ENCODE data around the gene MYOCD.
"Not testable (repeated sequence)": the region's sequence is repeated elsewhere in the genome, so short reads cannot be mapped to it uniquely, and the experiment has no call there.

Gene MYOCD, protein sequence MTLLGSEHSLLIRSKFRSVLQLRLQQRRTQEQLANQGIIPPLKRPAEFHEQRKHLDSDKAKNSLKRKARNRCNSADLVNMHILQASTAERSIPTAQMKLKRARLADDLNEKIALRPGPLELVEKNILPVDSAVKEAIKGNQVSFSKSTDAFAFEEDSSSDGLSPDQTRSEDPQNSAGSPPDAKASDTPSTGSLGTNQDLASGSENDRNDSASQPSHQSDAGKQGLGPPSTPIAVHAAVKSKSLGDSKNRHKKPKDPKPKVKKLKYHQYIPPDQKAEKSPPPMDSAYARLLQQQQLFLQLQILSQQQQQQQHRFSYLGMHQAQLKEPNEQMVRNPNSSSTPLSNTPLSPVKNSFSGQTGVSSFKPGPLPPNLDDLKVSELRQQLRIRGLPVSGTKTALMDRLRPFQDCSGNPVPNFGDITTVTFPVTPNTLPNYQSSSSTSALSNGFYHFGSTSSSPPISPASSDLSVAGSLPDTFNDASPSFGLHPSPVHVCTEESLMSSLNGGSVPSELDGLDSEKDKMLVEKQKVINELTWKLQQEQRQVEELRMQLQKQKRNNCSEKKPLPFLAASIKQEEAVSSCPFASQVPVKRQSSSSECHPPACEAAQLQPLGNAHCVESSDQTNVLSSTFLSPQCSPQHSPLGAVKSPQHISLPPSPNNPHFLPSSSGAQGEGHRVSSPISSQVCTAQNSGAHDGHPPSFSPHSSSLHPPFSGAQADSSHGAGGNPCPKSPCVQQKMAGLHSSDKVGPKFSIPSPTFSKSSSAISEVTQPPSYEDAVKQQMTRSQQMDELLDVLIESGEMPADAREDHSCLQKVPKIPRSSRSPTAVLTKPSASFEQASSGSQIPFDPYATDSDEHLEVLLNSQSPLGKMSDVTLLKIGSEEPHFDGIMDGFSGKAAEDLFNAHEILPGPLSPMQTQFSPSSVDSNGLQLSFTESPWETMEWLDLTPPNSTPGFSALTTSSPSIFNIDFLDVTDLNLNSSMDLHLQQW

GRCh38 chr17:12665263-12666210 is at the start of gene MYOCD:
Gene MYOCD, plus strand, starts transcription at chr17:12665890. Its CDS starts 299 bp downstream, at chr17:12666189.
- DNase-seq (ENCODE audit: low read depth in 2 of 2), result no peak

DNA sequence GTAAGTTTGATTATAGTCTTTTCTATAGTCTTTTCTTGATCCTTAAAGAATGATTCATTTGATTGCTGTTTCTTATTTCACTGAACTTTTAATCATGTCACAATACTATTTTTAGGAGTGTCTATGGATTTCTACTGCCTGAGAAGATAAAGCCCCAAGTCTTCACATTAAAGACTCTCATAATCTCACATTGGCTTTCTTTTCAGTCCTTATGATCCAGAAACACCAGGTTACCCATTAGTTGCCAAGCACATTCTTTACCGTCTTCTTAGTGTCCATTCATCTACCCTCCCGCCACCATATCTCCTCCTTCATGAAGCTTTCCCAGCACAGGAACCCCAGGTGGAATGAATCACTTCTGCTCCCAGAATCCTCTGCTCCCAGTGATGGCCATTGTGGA is 49.5 kb upstream of the MYOCD start:
- DNase-seq (ENCODE audit: low read depth in 2 of 2), result no peak

DNA sequence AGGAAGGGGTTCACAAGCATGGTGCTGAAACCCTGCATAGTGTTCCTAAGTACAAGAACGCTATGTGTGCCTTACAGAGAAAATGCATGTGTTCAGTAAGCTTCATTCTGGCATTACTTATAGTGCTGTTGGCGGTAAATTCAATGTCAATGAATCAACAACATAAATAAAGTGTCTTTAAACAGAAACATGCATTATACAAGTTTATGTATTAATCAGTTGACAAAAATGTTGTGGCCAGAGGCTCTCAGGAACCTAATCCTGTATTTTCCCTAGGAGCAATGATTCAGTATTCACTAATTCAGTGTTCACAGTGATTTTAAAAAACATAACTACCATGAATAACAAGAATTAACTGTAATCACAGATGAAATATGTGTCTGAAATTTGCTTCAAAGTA is 47.1 kb upstream of the MYOCD start:
- DNase-seq (ENCODE audit: low read depth in 2 of 2), result no peak

DNA sequence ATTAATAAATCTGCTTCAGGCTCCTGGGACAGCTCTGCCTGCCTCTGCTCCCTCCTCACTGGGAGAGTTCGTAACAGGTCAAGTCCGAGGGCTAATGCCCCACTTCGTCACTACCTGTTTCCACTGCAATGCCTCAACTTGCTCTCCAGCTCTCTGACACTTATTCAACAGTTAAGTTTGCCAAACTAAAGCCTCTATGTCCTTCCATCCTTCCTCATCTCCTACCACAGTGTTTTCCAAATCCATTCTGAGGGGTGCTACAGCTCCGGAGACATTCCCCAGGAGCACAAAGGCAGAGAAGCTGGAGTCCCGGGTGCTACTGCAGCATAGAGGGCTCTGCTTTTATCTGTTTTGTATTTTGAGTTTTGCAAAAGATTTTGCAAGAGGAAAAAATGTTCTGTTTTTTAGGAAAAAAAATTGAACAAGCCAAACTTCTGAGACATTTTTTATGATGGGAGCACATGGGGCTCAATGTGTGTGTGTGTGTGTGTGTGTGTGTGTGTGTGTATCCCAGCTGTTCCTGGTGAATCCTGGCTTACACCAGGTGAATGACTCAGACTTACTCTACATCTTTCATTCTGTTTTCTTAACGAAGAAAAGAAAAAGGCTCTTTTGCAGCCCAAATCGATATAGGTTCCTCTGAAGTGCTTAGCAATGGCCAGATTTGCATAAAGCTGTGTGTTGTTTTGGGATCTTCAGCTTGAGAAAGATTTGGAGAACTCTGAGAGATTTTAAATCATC is 46.1 kb upstream of the MYOCD start:
- DNase-seq (ENCODE audit: low read depth in 2 of 2), result no peak

DNA sequence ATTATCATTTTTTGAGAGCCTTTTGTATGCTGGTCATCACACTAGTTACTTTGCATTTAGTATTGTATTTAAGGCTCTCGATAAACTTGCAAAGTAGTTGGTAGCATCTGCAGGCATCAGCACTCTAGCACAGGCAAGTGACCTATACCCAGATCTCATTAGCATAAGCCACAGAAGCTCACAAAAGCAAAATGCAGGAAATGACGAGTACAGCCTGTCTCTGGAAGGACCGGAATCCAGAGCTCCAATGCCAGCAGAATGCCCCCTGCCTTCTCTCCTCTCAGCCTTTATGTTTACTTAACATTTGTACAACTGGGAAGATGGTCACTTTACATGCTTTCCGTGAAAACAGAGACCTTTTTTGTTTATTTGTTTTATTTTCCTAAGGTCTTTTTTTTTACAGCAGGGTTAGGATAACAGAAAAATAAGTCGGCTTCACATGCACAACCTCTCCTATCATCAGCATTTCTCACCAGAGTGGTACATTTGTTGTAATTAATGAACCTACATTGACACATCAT is 45.4 kb upstream of the MYOCD start:
- DNase-seq (ENCODE audit: low read depth in 2 of 2), result no peak

DNA sequence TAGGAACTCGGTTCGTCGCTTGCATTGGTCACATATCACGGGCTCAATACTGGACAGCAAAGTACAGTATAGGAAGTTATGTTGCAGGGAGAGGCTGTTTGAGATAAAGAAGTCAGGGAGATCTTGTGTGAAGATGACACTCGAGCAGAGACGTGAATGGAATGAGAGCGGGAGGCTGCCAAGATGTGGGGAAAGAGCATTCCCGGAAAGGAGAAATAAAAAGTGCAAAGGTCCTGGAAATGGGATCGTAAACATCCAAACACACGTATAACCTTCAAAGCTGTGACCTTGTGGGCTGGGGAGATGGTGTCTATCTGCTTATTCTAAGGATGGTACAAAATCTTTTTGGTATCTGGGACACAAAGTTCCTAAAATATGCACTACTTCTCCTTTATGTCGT is 43.0 kb upstream of the MYOCD start:
- DNase-seq (ENCODE audit: low read depth in 2 of 2), result no peak

GRCh38 chr17:12623220-12623848 is 42.4 kb upstream of the MYOCD start:
- DNase-seq (ENCODE audit: low read depth in 2 of 2), result no peak

DNA sequence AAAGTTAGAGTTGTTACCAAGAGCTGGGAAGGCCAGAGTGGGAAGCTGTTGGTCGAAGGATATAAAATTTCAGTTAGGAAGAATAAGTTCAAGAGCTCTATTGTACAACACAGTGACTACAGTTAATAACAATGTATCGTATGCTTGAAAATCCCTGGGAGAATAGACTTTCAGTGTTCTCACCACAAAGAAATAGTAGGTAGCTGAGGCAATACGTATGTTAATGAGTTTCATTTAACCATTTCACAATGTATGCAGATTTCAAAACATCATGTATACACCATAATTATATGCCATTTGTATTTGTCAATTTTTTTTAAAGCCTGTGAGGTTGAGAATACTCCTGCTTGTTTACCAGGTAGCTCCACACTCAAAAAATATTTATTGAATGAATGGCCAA is 41.5 kb upstream of the MYOCD start:
- no peak for DNase-seq (ENCODE audit: low read depth in 2 of 2)

- no peak for DNase-seq (ENCODE audit: low read depth in 2 of 2)
These were observed 40.6 kb upstream of the MYOCD start for GRCh38 chr17:12625092-12625491.

DNA sequence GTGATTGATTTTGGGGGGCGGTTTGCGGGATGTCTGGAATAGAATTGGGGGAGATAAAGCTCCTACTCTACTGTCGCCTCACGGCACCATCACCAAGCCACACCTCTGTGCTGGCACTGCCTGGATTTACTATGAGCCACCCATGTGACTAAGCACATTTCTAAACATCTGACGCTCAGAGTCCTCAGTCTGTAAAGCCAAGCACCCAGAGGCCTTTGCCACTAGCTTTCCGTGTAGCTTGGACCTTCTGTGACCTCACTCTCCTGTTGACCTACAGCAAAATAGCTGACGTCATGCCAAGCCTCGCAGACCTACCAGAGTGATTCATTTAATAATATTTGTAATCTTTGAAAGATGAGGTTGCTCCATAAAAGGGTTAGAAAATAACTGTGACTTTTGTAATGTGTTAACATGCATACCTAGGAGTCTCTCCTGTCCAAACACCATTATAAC is 38.5 kb upstream of the MYOCD start:
- no peak for DNase-seq (ENCODE audit: low read depth in 2 of 2)

GRCh38 chr17:12627781-12628451 is 37.8 kb upstream of the MYOCD start:
- no peak for DNase-seq (ENCODE audit: low read depth in 2 of 2)

DNA sequence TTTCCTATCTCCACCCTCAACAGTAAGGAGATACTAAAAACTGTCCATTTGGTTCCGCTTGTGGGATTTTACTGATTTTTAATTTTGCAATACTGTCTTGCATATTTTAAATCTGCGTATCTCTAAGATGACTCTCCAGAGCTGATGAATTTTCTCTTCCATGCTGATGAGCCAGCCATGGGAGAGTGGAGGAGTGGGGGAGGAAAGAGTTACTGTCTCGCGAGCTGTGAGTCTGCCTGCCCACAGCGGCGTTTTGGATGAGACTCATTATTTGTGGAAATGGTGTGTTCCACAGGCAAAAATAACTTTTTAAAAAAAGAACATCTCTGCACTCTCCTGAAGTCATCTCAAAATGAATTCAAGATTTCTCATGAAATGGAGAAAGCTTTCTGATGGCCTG is 34.6 kb upstream of the MYOCD start:
- no peak for DNase-seq (ENCODE audit: low read depth in 2 of 2)

DNA sequence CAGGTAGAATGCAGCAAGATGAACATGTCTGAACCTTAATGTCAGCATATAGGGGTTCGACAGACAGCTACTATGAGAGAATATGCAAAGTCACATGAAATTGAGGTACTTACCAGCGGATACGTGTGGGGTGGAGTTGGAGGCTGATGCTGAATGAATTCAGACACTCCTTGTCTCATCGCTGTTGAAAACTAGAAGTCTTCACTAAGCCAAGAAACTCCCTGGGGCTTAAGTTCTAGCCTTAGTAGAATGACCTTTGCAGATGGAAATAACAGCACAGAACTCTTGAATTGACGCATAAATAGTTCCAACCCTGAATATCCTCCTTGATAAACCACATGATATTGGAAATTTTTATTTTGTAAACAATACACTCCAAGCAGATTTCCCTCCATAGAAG is 32.9 kb upstream of the MYOCD start:
- no peak for DNase-seq (ENCODE audit: low read depth in 2 of 2)

DNA sequence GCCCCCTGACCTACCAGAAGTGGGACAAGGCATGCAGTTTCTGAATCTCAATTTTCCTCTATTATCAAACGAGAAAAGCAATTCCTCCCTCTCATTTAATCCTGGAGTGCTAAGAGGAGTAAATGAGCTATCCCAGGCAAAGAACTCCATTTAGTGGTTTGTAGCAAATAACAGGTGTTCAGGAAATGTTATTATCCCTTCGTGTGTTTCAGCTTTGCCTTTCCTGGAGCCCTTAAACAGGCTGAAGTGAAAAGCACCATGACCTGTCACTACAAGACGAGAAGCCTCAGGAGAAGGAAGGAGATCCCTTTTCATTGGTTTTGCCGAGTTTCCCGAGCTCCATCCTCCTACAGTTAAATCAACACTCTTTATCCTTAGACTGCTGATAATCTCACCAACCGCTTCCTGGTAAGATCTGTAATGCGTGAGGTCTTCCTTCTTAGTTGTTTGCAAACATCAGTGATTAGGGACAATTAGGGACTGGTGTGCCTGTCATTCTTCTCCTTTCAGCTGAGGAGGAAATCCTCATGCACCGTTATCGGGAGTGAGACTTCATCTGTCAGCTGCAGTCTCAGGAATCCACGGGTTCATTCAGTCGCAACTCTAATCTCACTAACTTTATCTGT is 30.8 kb upstream of the MYOCD start:
- DNase-seq (ENCODE audit: low read depth in 2 of 2), result no peak

- not testable (repeated sequence) for DNase-seq (ENCODE audit: low read depth in 2 of 2)
These were observed 29.7 kb upstream of the MYOCD start for GRCh38 chr17:12635996-12636395.

DNA sequence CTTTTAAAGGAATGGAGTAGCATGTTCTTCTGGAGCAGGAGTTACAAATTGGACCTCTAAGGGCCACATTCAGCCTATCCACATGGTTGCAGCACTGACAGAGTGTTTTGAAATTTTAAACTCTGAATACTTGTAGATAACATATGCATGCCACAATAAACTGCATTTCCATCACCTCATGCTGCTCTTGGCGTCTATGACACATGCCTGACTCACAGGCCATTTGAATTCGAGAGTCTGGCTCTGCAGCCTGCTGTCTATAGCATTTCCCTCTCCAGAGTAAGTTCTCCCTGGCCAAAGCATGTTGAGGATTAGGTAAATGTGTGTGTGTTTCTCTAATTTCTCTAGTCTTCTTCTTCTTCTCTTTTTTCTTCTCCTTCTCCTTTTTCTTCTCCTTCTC is 28.7 kb upstream of the MYOCD start:
- DNase-seq (ENCODE audit: low read depth in 2 of 2), result no peak

GRCh38 chr17:12637745-12638651 is 27.7 kb upstream of the MYOCD start:
- DNase-seq (ENCODE audit: low read depth in 2 of 2), result no peak

- DNase-seq (ENCODE audit: low read depth in 2 of 2), result no peak
These were observed 25.3 kb upstream of the MYOCD start for GRCh38 chr17:12640364-12640763.

All from activated CD8-positive, alpha-beta memory T cell treated with anti-CD3 and anti-CD28 coated beads for 4 hours (primary cell).